GM18499 (cell line): ENCODE results near the gene CWC27.

Source experiments
- ATAC-seq: cut with Tn5 transposase; IDR thresholded peaks from one replicate; pipeline ENCODE4 v1.9.1; 2021; ENCODE audit warnings: moderate number of reproducible peaks; ENCODE audit not compliant: insufficient read depth, unreplicated experiment

CWC27 gene

DNA sequence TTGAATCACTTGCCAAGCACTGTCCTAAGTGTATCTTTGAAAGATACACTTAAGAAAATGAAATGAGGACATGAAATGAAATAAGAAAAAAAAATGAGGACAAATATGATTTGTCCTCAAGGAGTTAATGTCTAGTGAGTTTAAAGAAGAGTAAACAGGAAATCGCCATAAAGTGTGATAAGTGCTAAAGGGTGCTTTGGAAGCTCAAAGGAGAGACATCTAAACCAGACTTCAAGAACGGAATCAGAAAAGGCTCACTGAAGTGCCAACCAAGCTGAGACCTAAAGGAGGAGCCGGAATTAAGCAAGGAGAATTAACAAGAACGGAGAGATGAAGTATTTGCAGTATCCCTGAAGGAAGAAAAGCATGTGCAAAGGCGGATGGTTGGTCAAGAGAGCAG is 200.8 kb downstream of the CWC27 start:
- ATAC-seq = no peak

DNA sequence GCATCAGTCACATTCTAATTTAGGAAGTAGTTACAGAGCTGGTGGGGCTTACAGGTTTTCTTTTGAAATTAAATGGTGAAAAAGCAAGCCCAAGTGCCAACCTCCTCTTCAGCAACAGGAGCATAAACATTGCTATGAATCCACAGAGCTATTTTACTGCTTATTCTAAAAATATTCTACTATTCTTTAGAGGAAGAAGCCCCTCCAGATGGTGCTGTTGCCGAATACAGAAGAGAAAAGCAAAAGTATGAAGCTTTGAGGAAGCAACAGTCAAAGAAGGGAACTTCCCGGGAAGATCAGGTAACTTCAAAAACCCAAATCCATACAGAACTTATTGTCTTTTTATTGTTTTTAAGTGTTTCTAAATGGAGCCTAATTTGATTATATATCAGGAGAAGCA is 202.8 kb downstream of the CWC27 start:
- no peak for ATAC-seq

DNA sequence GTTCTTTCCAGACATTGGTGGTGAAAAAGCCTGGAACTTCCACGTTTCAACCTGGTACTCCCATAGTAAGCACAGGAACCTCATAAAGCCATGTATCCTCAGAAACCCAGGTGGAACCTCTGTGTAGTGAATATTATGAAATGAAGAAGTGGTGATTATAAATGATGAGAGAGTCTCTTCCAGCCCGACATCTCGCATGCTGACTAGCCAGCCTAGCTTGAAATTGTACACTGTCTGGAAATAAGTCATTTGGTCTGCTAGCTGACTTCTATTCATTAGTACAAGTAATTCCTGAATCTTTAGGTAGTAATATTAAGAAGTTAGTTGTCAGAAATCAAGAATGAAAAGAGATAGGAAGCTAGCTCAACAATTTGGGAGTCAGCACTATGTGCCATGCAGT is 203.3 kb downstream of the CWC27 start:
- ATAC-seq = no peak

DNA sequence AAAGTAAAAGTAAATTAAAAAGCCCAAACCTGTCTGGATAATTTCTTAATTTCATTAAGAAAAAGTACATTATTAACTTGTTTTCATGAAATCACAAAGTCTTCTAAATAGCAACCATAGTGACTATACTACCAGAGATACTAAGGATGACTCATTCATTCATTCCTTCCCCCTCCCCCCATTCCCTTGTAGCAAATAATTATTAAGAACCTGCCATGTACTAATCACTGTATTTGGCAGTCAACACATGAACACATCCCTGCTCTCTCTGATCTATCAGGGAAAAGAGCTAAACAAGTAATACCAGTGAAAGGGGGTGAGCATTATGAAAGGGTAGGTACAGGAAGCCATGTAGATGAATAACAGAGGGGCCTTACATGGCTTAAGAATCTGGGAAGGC is 203.9 kb downstream of the CWC27 start:
- no peak for ATAC-seq

DNA sequence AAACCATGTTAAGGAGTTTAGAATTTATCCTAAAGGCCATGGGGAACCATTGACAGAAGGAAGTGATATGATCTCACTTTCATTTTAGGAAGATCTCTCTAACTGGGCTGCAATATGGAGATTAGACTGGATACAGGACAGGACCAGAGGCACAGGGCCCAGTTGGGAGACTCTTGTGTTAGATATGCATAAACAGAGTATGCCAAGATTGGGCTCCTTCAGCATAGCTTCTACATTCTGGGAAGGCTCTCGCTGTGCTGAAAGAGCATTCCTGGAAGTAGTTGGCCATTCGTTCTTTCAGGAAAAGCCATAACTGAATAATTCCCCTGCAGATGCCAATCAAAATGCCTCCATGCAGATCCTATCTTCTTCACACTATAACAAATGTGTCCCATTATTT is 204.5 kb downstream of the CWC27 start:
- ATAC-seq = no peak

DNA sequence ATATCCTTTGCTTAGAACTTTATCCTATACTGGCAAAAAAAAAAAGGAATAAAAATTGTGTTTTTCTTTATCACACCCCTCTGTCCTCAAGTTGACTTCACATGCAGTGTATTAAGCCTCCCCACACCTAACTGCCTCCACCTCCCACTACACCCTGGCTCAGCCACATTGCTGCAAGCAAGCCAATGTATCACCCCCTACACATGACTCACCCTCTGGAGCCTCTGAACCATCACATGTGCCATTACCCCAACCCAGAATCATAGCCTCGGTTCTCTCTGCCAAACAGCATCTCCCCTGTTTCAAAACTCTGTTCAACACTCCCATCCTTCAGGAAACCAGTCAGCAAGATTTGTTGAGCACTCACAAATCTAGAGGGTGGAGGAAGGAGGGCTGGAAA is 209.0 kb downstream of the CWC27 start:
- ATAC-seq = no peak

DNA sequence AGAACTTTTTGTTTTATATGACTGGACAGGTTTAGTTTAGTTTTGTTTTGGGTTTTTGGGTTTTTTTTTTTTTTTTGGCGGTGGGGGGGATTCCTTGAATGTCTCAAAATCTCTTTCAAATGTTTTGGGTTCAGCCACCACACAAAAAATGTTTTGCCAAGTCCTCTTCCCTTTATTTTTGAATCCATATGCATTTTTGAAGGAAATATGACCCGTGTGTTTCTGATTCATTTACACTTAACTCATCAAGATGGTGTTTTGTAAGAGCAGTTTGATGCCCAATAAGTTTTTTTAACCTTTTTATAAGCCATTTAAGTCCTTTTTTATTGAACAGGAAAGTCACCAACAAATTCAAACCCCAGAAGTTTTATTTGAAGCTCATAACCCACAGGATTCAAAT is 209.8 kb downstream of the CWC27 start:
- no peak for ATAC-seq

DNA sequence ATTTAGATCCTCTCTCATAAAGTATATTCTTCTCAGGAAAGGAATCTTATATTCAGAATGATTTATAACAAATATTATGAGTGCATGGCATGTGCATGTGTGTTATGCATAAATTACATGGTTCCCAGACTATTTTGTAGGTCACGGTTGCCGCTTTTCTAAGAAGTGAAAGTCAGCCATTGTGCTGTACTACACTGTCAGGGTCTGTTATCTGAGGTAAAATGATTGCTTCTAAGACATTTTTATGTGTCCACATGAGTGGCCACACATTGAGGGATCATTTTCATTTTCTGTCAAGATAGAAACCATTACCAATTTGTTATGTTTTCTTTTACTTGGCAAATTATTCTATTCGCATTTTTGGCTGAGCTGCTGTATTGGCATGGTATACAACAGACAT is 210.8 kb downstream of the CWC27 start:
- ATAC-seq = no peak

DNA sequence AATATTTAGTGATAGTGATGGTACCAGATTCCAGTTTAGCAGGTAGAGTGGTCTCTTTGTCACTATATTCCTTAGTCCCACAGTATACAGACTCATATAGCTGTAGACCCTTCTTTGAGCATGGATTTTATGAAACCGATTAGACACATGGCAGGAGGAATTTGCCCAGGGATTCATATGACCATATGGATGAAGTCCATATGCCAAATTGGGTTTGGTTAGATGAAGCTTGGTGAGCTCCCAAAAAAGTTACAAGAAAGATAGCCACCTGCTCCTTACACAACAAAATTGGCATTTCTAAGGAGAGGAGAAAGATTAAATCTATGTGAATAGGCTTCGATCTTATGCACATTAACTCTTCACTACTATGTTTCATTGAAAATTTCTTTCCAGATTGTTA is 211.4 kb downstream of the CWC27 start:
- no peak for ATAC-seq

DNA sequence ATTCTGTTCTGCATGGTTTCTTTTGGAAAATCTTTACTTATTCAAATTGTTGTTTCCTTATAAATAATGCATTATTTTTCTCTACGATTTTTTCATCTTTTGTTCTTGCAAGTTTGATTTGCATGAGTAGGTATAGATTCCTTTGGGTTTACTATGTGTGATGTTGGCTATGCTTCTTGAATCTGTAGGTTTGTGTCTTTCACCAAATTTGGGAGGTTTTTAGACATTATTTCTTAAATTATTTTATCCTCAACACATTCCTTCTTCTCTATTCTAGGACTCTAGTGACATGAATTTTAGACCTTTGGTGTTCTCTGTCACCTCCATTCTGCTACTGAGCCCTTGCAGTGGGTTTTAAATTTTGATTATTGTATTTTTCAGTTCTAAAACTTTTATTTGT is 219.0 kb downstream of the CWC27 start:
- ATAC-seq = no peak

DNA sequence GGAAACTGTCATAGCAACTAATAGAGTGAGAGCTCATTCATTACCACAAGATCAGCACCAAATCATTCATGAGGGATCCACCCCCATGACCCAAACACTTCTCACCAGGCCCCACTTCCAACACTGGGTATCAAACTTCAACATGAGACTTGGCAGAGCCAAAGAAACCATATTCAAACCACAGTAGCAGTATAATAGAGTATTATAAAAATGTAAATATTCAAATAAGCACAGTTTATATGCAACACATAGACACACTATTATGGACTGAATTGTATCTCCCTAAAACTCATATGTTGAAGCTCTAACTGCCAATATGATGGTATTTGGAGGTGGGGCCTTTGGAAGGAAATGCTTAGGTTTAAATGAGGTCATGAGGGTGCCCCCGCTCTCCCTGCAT is 240.5 kb downstream of the CWC27 start:
- no peak for ATAC-seq

DNA sequence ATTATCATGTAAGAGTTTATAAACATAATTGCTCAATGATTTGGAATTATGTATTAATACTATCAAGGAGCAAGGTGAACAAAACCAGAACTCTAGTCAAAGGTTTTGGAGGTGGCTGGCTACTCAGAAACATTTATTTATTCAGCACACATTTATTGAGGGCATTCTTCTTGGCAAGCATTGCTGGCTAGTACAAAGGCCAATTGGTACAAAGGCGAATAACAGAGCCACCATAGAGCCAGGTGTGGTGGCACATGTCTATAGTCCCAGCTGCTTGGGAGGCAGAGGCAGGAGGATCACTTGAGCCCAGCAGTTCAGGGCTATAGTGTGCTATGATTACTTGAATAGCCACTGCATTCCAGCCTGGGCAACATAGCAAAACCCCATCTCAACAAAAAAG is 242.1 kb downstream of the CWC27 start:
- no peak for ATAC-seq

DNA sequence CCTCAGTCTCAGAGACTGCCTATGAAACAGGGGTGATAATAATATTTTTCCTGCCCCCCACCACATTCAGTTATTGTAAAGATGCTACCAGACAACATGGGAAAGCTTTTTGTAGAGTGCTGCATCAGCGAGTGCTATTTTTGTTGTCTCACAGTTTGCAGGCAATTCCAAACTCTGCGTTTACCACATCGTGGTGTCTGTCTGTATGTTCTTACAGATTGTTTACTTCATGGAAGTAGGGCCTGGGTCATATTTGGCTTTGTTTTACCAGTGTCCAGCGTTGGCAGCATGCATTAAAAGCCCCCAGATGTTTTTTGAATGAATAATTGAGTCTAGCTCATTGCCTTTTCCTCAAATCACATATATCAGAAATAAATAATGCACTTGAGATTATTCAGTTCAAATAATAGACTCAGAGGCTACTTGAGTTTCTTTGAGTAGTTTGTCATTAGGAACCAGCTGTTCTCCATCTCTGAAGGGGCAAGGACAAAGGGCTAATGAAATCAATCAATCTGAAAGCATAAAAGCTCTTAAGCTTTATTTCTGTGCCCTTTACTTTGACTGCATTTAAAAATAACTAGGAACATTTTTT is 243.7 kb downstream of the CWC27 start:
- ATAC-seq = no peak

DNA sequence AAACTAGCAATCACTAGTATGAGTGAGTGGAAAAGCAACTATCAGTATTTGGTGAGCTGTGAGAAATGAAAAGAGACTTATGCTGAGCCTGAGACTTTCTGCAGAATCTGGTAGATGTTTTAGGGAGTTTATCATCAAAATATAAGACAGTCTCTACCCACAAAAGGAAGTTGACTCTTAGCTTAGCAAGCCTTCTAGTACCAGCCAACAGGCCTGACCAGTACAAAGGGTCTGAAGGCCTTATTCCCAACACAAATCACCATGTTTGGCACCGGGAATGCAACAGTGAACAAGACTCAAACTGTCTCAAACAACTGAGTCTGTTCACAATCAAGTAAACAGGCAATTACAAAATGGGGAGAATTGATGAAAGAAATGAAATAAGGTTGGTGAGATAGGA is 244.4 kb downstream of the CWC27 start:
- no peak for ATAC-seq

DNA sequence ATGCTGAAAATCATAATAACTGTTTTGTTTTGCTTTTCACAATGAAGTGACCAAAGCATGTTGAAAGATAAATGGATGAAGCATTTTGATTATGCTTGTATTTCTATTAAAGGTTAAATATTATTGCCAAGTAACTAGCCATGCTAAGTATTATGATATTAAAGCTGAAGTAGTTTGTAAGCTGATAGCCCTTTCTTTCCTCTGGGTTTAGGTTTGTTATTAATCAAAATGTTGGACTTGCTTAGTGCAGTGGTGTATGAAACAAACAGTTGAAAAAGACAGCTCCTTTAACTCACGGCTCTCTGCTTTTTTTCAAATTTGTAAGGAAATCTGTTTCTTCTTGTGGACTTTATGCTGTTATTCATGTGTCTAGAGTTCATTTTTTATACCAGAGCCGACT is 246.0 kb downstream of the CWC27 start:
- no peak for ATAC-seq

DNA sequence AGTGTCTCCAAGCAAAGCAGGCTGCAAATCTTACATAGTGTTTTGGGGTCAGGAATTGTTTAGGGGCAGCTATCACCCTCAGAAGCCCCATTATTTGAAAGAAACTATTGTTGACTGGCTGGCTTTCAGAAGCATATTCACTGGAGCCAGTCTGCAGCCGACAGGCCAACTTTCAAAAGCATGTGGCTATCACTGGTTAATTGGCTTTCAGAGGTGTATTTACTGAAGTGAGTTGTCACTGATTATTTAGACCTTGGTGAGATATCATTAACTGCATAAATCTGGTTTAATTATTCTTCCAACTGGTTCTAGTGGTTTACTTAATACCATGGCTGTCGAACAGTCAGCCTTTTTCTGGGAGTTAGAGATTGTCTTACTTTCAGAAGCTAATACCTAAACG is 247.0 kb downstream of the CWC27 start:
- ATAC-seq = no peak

DNA sequence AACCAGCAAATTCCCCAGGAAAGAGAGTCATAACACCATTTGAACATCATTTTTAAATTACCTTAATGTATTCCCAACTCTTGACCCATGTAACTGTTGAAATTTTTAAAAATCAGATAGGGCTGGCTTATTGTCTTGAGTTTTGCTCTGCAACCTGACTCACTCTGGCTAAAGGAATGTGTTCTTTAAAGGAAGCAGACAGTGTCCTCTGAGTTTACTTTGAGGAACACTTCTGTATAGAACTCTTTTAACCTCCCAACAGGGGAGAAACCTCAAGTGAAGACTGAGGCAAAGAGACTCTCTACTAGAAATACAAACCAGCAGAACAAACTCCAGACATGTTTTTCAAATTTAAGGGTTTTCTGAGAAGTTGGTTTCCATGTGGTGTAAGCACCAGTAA is 248.9 kb downstream of the CWC27 start:
- no peak for ATAC-seq

DNA sequence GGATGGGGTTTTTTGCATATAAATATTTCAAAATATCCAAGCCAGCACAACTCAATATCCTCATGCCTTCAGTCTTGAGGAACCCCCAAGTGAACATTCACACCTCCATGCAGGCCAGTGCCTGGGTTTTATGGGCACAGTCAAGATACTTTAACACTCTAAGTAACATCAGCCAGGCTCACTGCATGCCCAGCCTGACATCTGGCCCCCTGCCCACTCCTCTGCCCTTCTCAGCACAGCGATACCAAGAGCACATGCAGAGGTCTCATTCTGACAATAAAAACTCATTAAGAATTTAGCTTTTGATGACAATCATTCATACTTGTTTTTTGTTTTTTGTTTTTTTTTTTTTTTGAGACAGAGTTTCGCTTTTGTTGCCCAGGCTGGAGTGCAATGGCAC is 250.0 kb downstream of the CWC27 start:
- ATAC-seq = no peak

DNA sequence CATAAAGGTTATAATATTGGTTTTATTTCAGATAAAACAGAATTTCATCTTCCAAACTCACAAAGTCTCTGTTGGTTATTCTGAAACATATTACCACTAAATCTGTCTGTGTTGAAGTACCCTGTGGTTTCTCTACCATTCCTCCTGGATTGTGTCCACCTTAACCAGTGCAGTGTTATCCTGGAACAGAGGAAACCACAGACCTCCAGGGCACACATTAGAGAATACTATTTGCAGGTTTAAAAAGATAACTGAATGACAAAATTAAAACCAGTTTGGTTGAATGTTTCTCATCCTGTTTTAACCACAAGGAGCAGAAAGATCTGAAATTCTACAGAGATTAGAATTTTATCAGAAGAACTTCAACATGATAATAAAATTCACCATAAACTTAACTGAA is 251.8 kb downstream of the CWC27 start:
- ATAC-seq = no peak

DNA sequence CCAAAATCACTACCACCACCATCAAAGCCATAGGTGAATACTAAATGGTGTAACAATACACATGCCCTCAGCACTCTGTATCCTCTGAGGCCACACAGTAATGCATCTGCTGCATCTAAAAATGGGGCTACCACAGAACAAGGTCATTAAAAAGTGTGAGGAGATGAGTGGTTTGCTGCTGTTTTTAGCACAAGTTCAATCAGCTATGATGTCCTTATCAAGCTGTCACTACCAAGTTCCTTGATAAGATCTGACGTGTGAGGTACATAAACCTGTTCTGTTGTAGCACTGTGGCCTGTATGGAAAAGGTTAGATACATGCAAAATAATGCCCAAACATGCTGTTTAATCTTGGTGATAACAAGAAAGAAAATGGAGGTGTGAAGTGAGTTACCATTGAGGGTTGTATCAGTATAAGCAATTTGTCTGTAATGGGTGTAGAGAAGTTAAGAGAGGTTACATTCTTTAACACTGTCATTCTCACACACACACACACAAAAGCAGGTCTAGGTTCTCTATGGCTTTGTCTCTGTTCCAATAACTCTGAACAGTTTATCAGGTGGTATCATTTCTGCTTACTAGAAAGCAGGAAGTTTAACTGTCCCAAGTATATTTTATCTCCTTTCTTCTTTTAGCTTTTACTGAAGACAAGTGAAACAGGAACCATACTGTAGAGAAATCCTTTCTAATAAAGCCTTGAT is 252.9 kb downstream of the CWC27 start:
- ATAC-seq = no peak

DNA sequence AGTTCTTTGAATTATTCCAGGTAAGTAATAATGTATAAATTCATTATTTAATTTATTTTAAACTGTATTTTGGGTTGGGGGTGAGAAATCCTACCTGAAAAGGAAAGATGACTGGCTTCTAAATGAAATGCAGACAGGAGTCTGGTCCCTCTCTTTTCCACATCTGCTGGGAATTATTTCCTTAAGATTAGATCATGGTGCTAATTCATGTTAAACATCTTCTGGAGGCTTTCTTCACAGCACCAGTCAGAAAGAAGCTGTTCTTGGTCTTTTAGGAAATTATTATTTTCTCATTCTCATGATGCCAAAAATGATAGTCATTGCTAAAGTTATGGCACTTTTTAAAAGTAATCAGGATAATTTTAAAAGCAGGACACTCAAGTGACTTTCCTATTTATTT is 254.2 kb downstream of the CWC27 start:
- no peak for ATAC-seq

DNA sequence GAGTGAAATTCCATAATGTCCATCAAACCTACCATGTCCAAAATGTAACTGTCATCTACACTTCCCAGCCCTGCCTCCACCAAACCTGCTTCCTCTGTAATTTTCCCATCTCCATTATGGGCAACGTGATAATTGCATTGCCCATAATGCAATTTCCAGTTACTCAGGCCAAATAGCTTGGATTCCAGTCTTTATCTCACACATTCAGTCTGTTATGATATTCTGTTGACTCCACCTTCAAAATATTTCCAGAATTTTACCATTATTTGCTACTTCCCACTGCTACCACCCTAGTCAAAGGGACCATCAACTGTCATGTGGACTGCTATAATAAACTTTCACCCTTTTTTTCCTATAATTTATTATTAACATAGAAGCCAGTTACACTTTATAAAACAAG is 256.0 kb downstream of the CWC27 start:
- no peak for ATAC-seq
